Measurements from ENCODE around the gene DEFB108B. TPM values are rescaled to one million over a fixed set of nuclear protein-coding genes. Genes with fewer than 3 reads are reported as not detected.
A peak's percentile ranks its signal among the peaks of the same experiment; 100 is the strongest.
"Not testable (repeated sequence)": the region's sequence is repeated elsewhere in the genome, so short reads cannot be mapped to it uniquely, and the experiment has no call there.

DEFB108B gene
- total RNA-seq (2014; rRNA removed; shearing (Covaris generic)), result not detected in 2 replicates

- H3K4me3 ChIP-seq; H3K36me3 ChIP-seq; H3K9me3 ChIP-seq (replicated peaks); H3K4me1 ChIP-seq; H3K27me3 ChIP-seq; H3K27ac ChIP-seq; DNase-seq: not testable (repeated sequence)
Observed at GRCh38 chr11:71832811-71833210, at the start of gene DEFB108B. Gene DEFB108B (plus strand): TSS chr11:71833200. CDS start chr11:71833200, 0 bp downstream.

- H3K27me3 ChIP-seq; H3K27ac ChIP-seq; H3K4me1 ChIP-seq; H3K9me3 ChIP-seq (replicated peaks); H3K36me3 ChIP-seq: not testable (repeated sequence)
- H3K4me3 ChIP-seq, result peak overlapping the region; percentile 51
- DNase-seq, result peak in 1 of 2 experiments; percentile 85
Observed at GRCh38 chr11:71786114-71786847, 46.7 kb upstream of the DEFB108B start.

- not testable (repeated sequence) for H3K9me3 ChIP-seq (replicated peaks); H3K36me3 ChIP-seq; H3K27me3 ChIP-seq; H3K27ac ChIP-seq; H3K4me1 ChIP-seq
- peak overlapping the region; percentile 51 for H3K4me3 ChIP-seq
- DNase-seq, result peak; percentile 99 to 100
Observed at GRCh38 chr11:71786848-71787097, 46.2 kb upstream of the DEFB108B start.

- no peaks in the 10 kb centered on the region for H3K4me1 ChIP-seq
- peak overlapping the region; percentile 37; the same call in 1 of the 2 replicates for H3K27ac ChIP-seq
- DNase-seq, result peak in 1 of 2 experiments; percentile 94
- no peaks in the 10 kb centered on the region for H3K36me3 ChIP-seq
- H3K9me3 ChIP-seq (replicated peaks), result no peaks in the 10 kb centered on the region
- H3K27me3 ChIP-seq, result no peaks in the 10 kb centered on the region
- peak overlapping the region; percentile 22 for H3K4me3 ChIP-seq
Observed at GRCh38 chr11:71787098-71787823, 45.7 kb upstream of the DEFB108B start.

GRCh38 chr11:71787824-71788454, 45.1 kb upstream of the DEFB108B start:
- not testable (repeated sequence) for H3K36me3 ChIP-seq; H3K27me3 ChIP-seq; H3K4me1 ChIP-seq; H3K9me3 ChIP-seq (replicated peaks)
- Histone ChIP-seq H3K27ac (peak overlapping the region; percentile 37; the same call in 1 of the 2 replicates), H3K4me3 (peak overlapping the region; percentile 23)
- DNase-seq, result peak; percentile 48 to 49

- not testable (repeated sequence) for H3K4me3 ChIP-seq; DNase-seq; H3K4me1 ChIP-seq; H3K27me3 ChIP-seq; H3K9me3 ChIP-seq (replicated peaks); H3K27ac ChIP-seq; H3K36me3 ChIP-seq
Observed at GRCh38 chr11:71789444-71790196, 43.4 kb upstream of the DEFB108B start.

- H3K4me1 ChIP-seq; H3K36me3 ChIP-seq; DNase-seq; H3K27ac ChIP-seq; H3K4me3 ChIP-seq; H3K27me3 ChIP-seq; H3K9me3 ChIP-seq (replicated peaks): not testable (repeated sequence)
Observed at GRCh38 chr11:71791111-71791510, 41.9 kb upstream of the DEFB108B start.

GRCh38 chr11:71792621-71793235, 40.3 kb upstream of the DEFB108B start:
- not testable (repeated sequence) for H3K27me3 ChIP-seq; H3K36me3 ChIP-seq; H3K9me3 ChIP-seq (replicated peaks); H3K27ac ChIP-seq; H3K4me3 ChIP-seq; H3K4me1 ChIP-seq
- DNase-seq, result peak; percentile 48 to 51

- H3K36me3 ChIP-seq; H3K27me3 ChIP-seq; H3K27ac ChIP-seq; H3K9me3 ChIP-seq (replicated peaks); H3K4me1 ChIP-seq; H3K4me3 ChIP-seq: not testable (repeated sequence)
- DNase-seq, result peak in 1 of 2 experiments; percentile 38
Observed at GRCh38 chr11:71794386-71795040, 38.5 kb upstream of the DEFB108B start.

- H3K36me3 ChIP-seq; DNase-seq; H3K4me1 ChIP-seq; H3K9me3 ChIP-seq (replicated peaks); H3K4me3 ChIP-seq; H3K27ac ChIP-seq; H3K27me3 ChIP-seq: not testable (repeated sequence)
Observed at GRCh38 chr11:71795236-71795635, 37.8 kb upstream of the DEFB108B start.

- H3K9me3 ChIP-seq (replicated peaks); H3K27ac ChIP-seq; H3K4me1 ChIP-seq; H3K36me3 ChIP-seq; DNase-seq; H3K4me3 ChIP-seq; H3K27me3 ChIP-seq: not testable (repeated sequence)
Observed at GRCh38 chr11:71796016-71796415, 37.0 kb upstream of the DEFB108B start.

GRCh38 chr11:71796781-71797180, 36.2 kb upstream of the DEFB108B start:
- H3K27me3 ChIP-seq; DNase-seq; H3K4me3 ChIP-seq; H3K36me3 ChIP-seq; H3K27ac ChIP-seq; H3K4me1 ChIP-seq; H3K9me3 ChIP-seq (replicated peaks): not testable (repeated sequence)

GRCh38 chr11:71799556-71800128, 33.4 kb upstream of the DEFB108B start:
- not testable (repeated sequence) for H3K9me3 ChIP-seq (replicated peaks); H3K36me3 ChIP-seq; H3K4me1 ChIP-seq; H3K4me3 ChIP-seq; H3K27me3 ChIP-seq
- peak overlapping the region; percentile 92 for H3K27ac ChIP-seq
- DNase-seq, result peak in 1 of 2 experiments; percentile 53

- peak; percentile 86 to 94 for DNase-seq
- H3K4me1 ChIP-seq; H3K27me3 ChIP-seq; H3K9me3 ChIP-seq (replicated peaks); H3K36me3 ChIP-seq; H3K4me3 ChIP-seq: not testable (repeated sequence)
- peak overlapping the region; percentile 74 for H3K27ac ChIP-seq
Observed at GRCh38 chr11:71800335-71800953, 32.6 kb upstream of the DEFB108B start.
